Renal cortical epithelial cell (primary cell): Measurements from ENCODE around the gene QPCTL. TPM values are rescaled to one million over a fixed set of nuclear protein-coding genes. Genes with fewer than 3 reads are reported as not detected.
"Not testable (repeated sequence)": the region's sequence is repeated elsewhere in the genome, so short reads cannot be mapped to it uniquely, and the experiment has no call there.

Source experiments
- DNase-seq: peaks from one replicate; pipeline ENCODE4 v3.0.0-alpha.2; 2011; ENCODE audit warnings: low read depth
- total RNA-seq: library from RNA; depleted of rRNA; stranded (reverse); fragments of >200 nt; gene quantifications from 2 replicates; pipeline ENCODE4 v1.2.3, GENCODE V29; 2014

Gene QPCTL
- total RNA-seq, 1 donor from 2014 or later, result 10.9 TPM

DNA sequence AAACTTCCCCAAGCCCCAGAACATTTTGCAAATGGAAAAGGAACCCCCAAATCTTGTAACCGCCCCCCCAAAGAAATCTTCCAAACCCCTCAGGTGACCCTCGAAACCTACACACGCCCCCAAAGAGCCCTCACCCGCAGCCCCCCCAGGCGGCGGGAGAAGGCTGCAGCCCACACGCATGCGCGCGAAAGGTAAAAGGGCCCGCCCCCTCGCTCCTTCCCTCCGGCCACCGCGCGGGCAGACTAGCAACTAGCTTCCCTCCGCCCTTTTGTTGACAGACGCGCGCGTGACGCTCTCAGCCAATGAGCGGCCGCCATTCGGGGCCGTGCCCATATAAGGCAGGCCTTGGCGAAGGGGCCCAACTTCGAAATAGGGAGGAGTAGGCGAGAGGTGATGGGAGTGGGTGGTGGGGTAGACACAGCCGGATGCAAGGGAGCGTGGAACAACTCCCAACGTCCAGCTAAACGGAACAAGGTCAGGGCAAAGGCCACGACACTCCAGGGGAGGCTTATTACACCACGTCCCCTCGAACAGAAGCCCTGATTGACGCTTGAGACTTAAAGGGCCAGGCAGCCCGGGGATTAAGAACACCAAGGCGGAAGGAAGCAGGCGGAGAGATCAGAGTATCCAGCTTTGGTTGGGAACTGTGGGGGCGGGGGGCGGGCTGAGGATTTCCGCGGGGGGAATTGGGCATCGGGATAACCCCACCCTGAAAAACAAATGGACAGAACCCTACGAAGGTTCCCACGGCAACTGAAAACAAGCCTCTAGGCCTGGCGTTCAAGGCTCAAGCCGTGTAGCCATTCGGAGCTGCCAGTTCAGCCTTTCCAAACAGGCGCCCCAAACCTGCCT lies 24.9 kb downstream of the QPCTL start:
- peak; percentile 99 for DNase-seq

GRCh38 chr19:45717983-45718650 lies 25.7 kb downstream of the QPCTL start:
- DNase-seq, result no peak

DNA sequence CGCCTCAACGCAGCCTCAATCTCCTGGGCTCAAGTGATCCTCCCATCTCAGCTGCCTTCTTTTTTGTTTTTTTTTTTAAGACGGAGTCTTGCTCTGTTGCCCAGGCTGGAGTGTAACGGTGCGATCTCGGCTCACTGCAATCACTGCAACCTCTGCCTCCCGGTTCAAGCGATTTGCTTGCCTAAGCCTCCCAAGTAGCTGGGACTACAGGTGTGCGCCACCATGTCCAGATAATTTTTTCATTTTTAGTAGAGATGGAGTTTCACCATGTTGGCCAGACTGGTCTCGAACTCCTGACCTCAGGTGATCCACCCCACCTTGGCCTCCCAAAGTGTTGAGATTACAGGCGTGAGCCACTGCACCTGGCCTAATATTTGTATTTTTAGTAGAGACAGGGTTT lies 27.6 kb downstream of the QPCTL start:
- not testable (repeated sequence) for DNase-seq

- not testable (repeated sequence) for DNase-seq
These were observed 36.2 kb downstream of the QPCTL start for GRCh38 chr19:45728683-45729082.

- peak; percentile 76 for DNase-seq
These were observed 37.4 kb downstream of the QPCTL start for GRCh38 chr19:45729800-45730290.

DNA sequence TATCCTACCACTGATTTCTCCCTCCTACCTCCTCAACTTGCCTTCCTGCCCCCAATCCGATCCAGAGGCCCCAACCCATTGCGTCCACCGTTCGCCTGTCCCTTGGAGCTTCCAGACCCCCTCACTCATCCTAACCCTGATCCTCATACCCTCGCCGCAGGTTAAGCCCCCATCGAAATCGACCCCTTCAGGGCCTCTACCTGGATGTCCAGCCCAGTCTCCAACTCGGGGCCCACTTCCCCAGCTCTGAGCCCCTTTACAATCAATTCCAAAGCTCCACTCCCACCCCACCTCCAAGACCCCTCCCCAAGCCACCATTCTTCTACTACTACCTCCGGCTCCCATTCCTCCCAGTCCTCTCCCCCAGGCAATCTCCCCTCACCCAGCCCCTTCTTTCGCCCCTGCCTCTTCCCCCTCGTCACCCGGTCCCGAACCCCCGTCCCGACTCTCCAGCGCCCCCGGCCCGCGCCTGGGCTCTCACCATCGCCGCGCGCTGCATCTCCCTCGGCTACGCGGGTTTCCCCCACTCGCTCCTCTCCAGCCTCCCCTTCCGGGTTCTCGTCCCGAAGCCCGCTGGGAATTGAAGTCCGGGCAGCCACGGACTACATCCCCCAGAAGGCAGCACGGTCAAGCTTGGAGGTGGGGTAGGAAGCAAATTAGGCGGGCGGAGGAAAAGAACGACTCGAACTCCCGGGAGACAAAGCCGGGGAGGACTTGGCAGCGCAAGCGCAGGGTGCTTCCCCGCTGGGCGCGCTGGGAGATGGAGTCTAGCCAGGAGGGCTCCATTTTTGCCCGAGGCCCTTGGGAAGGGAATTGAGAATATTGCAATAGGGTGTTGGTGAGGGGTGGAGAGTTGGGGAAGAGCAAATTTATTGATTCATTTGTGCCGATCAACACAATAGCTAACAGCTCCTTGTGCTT lies 38.2 kb downstream of the QPCTL start, which contains the start of gene FBXO46:
TSS of gene FBXO46 (minus strand) at position 529 of the 921 bp plus-strand sequence. CDS start 17,401 bp downstream, outside the sequence.
- peak; percentile 97 for DNase-seq

DNA sequence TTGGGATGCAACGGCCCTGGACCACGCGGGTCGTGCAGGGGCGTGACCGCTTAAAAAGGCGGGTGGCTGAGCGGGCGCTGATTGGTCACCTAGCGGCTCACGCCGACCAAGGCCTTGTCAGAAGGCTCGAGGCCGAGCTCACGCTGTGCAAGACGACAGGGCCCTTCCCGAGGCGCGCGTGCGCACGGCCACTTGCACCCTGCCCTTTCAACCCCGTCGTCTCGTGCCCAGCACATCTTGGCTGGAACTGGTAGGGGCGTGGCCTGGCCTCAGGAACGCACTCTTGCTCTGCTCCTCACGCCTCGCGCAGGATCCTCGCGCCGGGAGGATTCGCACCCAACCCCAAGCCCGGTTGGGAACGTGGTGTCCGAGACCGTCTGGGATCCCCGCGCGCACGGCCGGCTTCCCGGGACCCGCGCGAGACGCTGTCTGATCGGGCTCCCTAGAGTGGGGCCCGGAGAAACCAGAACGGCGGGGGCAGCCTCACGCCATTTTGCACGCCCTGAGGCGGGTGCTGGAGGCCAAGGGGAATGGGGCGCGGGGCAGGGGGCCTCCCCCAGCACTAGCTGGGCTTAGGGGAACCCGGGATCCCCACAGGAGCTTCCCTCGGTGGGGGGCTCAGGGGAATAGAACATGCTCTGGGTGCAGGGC lies 40.8 kb downstream of the QPCTL start, which contains the start of gene MEIOSIN:
TSS of gene MEIOSIN (plus strand) at position 280 of the 651 bp plus-strand sequence. CDS start 1,938 bp downstream, outside the sequence.
- DNase-seq, result no peak

DNA sequence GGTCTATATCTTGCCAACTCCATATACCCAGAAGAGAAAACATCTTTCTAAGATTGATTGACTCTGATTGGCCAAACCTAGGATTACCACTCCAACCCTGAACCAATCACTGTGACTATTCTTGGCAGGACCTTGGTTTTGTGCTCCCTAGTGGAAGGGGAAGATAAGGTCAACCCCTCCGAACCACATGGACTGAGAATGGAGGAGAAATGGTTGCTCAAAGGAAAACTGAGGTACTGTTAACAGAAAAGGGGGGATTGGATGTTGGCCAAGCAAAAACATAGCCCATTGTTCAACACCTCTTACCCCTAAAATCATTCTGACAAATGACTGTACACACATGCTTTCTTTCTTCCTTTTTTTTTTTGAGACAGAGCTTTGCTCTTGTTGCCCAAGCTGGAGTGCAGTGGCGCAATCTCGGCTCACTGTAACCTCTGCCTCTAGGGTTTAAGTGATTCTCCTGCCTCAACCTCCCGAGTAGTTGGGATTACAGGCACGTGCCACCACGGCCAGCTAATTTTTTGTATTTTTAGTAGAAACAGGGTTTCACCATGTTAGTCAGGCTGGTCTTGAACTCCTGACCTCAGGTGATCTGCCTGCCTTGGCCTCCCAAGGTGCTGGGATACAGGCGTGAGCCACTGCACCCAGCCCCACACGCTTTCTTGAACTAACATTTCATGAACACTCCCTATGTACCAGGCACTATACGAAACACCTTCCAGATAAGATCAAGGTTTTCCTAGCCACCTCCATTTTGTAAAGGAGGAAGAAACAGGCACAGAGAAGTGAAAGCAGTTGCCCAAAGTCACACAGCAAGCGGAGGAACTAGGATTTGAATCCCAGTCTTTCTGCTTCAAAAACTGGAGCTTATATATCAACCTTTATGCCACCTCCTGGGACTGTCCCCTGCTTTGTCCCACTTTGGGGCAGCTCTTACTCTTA lies 47.3 kb downstream of the QPCTL start:
- no peak for DNase-seq

- no peak for DNase-seq
These were observed 50.5 kb downstream of the QPCTL start for GRCh38 chr19:45742969-45743368.

GRCh38 chr19:45745606-45746005 lies 53.1 kb downstream of the QPCTL start:
- DNase-seq, result no peak

- DNase-seq, result no peak
These were observed 54.4 kb downstream of the QPCTL start for GRCh38 chr19:45746866-45747265.

GRCh38 chr19:45747513-45747912 lies 55.0 kb downstream of the QPCTL start:
- DNase-seq, result no peak

DNA sequence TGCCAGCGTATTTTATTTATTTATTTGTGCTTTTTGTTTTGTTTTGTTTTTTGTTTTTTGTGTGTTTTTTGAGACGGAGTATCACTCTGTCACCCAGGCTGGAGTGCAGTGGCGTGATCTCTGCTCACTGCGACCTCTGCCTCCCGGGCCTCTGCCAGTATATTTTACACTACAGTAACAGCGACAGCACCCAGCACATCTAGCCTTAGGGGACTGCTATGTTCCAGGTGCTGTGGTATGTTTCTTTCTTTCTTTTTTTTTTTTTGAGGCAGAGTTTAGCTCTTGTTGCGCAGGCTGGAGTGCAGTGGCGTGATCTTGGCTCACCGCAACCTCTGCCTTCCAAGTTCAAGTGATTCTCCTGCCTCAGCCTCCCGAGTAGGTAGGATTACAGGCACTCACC lies 59.0 kb downstream of the QPCTL start:
- not testable (repeated sequence) for DNase-seq

GRCh38 chr19:45752639-45753038 lies 60.2 kb downstream of the QPCTL start:
- DNase-seq, result no peak

- no peak for DNase-seq
These were observed 61.1 kb downstream of the QPCTL start for GRCh38 chr19:45753548-45753947.

Other genes with a start within 250 kb of the QPCTL start
- gene FOSB, start 224.7 kb upstream of the QPCTL start, total RNA-seq, result 1.4 and 18.3 TPM in 2 replicates
- gene RTN2, start 195.6 kb upstream of the QPCTL start, total RNA-seq, result 5.8 and 20.0 TPM in 2 replicates
- 0.75 and 1.0 TPM in 2 replicates for gene PPM1N, start 194.2 kb upstream of the QPCTL start, total RNA-seq
- 66.0 and 224 TPM in 2 replicates for gene VASP, start 185.2 kb upstream of the QPCTL start, total RNA-seq
- 8.7 and 14.5 TPM in 2 replicates for gene OPA3, start 107.9 kb upstream of the QPCTL start, total RNA-seq
- under 0.01 TPM in 1 of 2 replicates, not detected in the other for gene GPR4, start 90.5 kb upstream of the QPCTL start, total RNA-seq
- 47.4 and 61.3 TPM in 2 replicates for gene EML2, start 53.3 kb upstream of the QPCTL start, total RNA-seq
- 0.50 and 1.0 TPM in 2 replicates for gene GIPR, start 24.4 kb upstream of the QPCTL start, total RNA-seq
- 120 and 333 TPM in 2 replicates for gene SNRPD2, start 713 bp upstream of the QPCTL start, total RNA-seq
- 4.5 and 9.0 TPM in 2 replicates for gene FBXO46, start 38.2 kb downstream of the QPCTL start, total RNA-seq
- not detected in 2 replicates for gene MEIOSIN, start 40.8 kb downstream of the QPCTL start, total RNA-seq
- 6.3 and 12.9 TPM in 2 replicates for gene SIX5, start 76.6 kb downstream of the QPCTL start, total RNA-seq
- 6.1 and 32.3 TPM in 2 replicates for gene DMPK, start 89.8 kb downstream of the QPCTL start, total RNA-seq
- 24.0 and 37.0 TPM in 2 replicates for gene DMWD, start 100.2 kb downstream of the QPCTL start, total RNA-seq
- 0.10 TPM in 1 of 2 replicates, not detected in the other for gene RSPH6A, start 122.6 kb downstream of the QPCTL start, total RNA-seq
- gene SYMPK, start 170.5 kb downstream of the QPCTL start, total RNA-seq, result 16.3 and 55.0 TPM in 2 replicates
- gene FOXA3, start 171.7 kb downstream of the QPCTL start, total RNA-seq, result 0.52 and 1.5 TPM in 2 replicates
- gene IRF2BP1, start 193.5 kb downstream of the QPCTL start, total RNA-seq, result 23.1 and 27.6 TPM in 2 replicates
- 0.69 and 2.5 TPM in 2 replicates for gene MYPOP, start 209.9 kb downstream of the QPCTL start, total RNA-seq
- gene NANOS2, start 222.1 kb downstream of the QPCTL start, total RNA-seq, result not detected in 2 replicates